ENCODE data around the gene BRD3. TPM values are rescaled to one million over a fixed set of nuclear protein-coding genes. Genes with fewer than 3 reads are reported as not detected.

The BRD3 gene
- total RNA-seq, 1 experiment from 2014 or later: 40.7 TPM

DNA sequence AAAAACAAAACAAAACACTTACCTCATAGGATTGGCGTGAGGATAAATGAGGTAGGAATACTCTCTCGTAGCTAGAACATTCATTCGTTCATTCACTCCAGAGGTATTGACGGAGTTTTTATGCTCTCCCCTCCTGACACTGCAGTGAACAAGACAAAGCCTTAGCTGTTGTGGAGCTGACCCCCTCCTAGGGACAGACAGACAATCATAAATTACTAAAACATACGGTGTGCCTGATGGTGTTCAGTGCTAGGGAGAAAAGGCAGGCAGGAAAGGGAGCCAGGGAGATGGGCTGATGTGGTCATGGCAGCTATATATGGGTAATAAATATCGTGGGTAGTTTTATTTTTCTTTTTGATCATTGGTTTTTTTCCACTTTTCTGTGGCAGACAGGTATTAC lies 5.7 kb upstream of the BRD3 start:
- peaks cover 11% of the 10 kb centered on the region for H3K27me3 ChIP-seq (ENCODE audit: insufficient read depth, low read length)
- no peak for DNase-seq (ENCODE audit: low read depth, low spot score)
- CTCF ChIA-PET: no interaction called here

More for the DNA sequence above, 5.7 kb upstream of the BRD3 start:
- ChIA-PET POLR2A (no interaction called here), RAD21 (ENCODE audit: low non-redundant PET in 1 of 2, low total read pairs in 2 of 2, uncharacterized antibody in 2 of 2, unreplicated experiment in 2 of 2) (no interaction called here)
- Histone ChIP-seq H4K20me1 (ENCODE audit: insufficient read depth) (no peaks in the 10 kb centered on the region), H3K27ac (ENCODE audit: low read depth, low read length) (no peak overlapping the region), H3K4me3 (replicated peaks in 1 of 2; ENCODE audit: low read depth in 1 of 2, low read length in 2 of 2) (no peak overlapping the region), H3K9me3 (ENCODE audit: control insufficient read depth in 1 of 2, insufficient read depth in 1 of 2, low read depth in 1 of 2, low read length in 2 of 2) (peaks cover 0 to 7% of the 10 kb centered on the region in 2 experiments; a peak in 1 of 4 replicates), H3K36me3 (ENCODE audit: control insufficient read depth in 1 of 2, insufficient read depth in 2 of 2, low read length in 2 of 2) (no peaks in the 10 kb centered on the region), H3K9me2 (ENCODE audit: insufficient read depth) (no peaks in the 10 kb centered on the region), H3K79me2 (ENCODE audit: insufficient read depth, low read length) (no peaks in the 10 kb centered on the region), H3K4me2 (ENCODE audit: low read length) (no peak overlapping the region), H3K9ac (ENCODE audit: low read length) (no peak overlapping the region), H3K4me1 (ENCODE audit: control insufficient read depth in 1 of 2, insufficient read depth in 2 of 2, low read length in 2 of 2) (peaks cover 0 to 11% of the 10 kb centered on the region in 2 experiments; a peak in 1 of 4 replicates), H2AFZ (ENCODE audit: low read depth, low read length, poor library complexity, severe bottlenecking) (no peak overlapping the region)
- no peak for TF ChIP-seq CBX3 (IDR thresholded peaks at IDR 0.05; ENCODE audit: low read depth)
- no peak for TF ChIP-seq REST (IDR thresholded peaks at IDR 0.05; ENCODE audit: low read depth)
- TF ChIP-seq POLR2AphosphoS5 (IDR thresholded peaks at IDR 0.05; ENCODE audit: low read depth, low read length): no peak
- TF ChIP-seq ATF3 (IDR thresholded peaks at IDR 0.05): no peak
- no peak for TF ChIP-seq FOSL1 (IDR thresholded peaks at IDR 0.05; ENCODE audit: low read depth)
- TF ChIP-seq YY1 (IDR thresholded peaks at IDR 0.05; ENCODE audit: extremely low read depth, insufficient replicate concordance, low read depth, low read length): no peak
- TF ChIP-seq EGR1 (IDR thresholded peaks at IDR 0.05; ENCODE audit: low read depth): no peak
- no peak for TF ChIP-seq EZH2phosphoT487 (IDR thresholded peaks at IDR 0.05; ENCODE audit: borderline replicate concordance)
- no peak for TF ChIP-seq CTCF (IDR thresholded peaks at IDR 0.05 in 2 of 3, conservative IDR thresholded peaks at IDR 0.05 in 1 of 3; ENCODE audit: borderline replicate concordance in 1 of 3, insufficient read depth in 1 of 3, low read depth in 2 of 3, low read length in 2 of 3)
- TF ChIP-seq SP1 (IDR thresholded peaks at IDR 0.05; ENCODE audit: low read depth): no peak
- no peak for TF ChIP-seq ZBTB33 (IDR thresholded peaks at IDR 0.05; ENCODE audit: extremely low read depth, insufficient replicate concordance, low read length)
- TF ChIP-seq JUND (IDR thresholded peaks at IDR 0.05): no peak
- TF ChIP-seq TCF7L2 (IDR thresholded peaks at IDR 0.05; ENCODE audit: borderline replicate concordance, extremely low read depth, insufficient read depth, insufficient read length): no peak
- TF ChIP-seq RAD21 (IDR thresholded peaks at IDR 0.05; ENCODE audit: low read depth): no peak
- TF ChIP-seq CEBPB (IDR thresholded peaks at IDR 0.05; ENCODE audit: low read depth): no peak
- TF ChIP-seq, protein P1, sequence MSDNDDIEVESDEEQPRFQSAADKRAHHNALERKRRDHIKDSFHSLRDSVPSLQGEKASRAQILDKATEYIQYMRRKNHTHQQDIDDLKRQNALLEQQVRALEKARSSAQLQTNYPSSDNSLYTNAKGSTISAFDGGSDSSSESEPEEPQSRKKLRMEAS (IDR thresholded peaks at IDR 0.05): no peak
- TF ChIP-seq SIN3A (IDR thresholded peaks at IDR 0.05; ENCODE audit: low read depth): no peak
- no TSS peak for BruUV-seq (replicated peaks)
- no peak for ATAC-seq
- intact Hi-C loops (cut with micrococcal nuclease): no loop called here

All from HCT116 (cell line).